PFSK-1 (cell line): ENCODE results near the gene ZCCHC10.

Source experiments
- POLR2AphosphoS5 ChIP-seq: IDR thresholded peaks from 2 replicates; pipeline ENCODE4 v1.6.1; 2012; ENCODE audit warnings: low read depth, mild to moderate bottlenecking, control low read depth, low read length, moderate library complexity
- SIN3A ChIP-seq: IDR thresholded peaks from 2 replicates; pipeline ENCODE4 v1.6.1; 2012; ENCODE audit warnings: mild to moderate bottlenecking, low read length, moderate library complexity, borderline replicate concordance; ENCODE audit not compliant: insufficient read depth
- TF ChIP-seq, protein P1 (sequence below), 2 experiments: IDR thresholded peaks; 2 replicates each; pipeline versions ENCODE4 v1.6.1 to v1.8.0; 2011 to 2012; ENCODE audit warnings: low read depth in 2 of 2, low read length in 2 of 2, control low read depth in 1 of 2, inconsistent platforms in 1 of 2, mild to moderate bottlenecking in 1 of 2, moderate library complexity in 1 of 2; ENCODE audit not compliant: insufficient read depth in 1 of 2

DNA sequence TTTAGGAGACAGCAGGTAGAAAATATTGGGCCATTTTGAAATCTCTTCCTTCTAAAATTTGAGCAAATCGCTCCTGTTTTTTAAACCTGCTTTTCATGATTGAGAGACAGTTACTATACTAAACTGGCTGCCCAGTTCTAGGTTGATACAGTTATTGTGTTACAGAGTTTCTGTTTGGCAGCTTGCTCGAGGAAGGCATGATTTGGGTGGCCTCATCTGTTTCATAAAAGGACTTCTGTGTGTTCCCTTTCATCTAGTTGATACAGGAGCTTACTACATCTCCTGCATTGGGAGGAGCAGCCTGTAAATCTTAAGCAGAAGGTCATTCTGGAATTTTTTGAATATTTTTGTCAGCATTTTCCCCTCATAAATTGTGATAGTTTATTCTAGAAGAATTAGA is 39.7 kb upstream of the ZCCHC10 start:
- TF ChIP-seq POLR2AphosphoS5, result no peak
- TF ChIP-seq, protein P1, sequence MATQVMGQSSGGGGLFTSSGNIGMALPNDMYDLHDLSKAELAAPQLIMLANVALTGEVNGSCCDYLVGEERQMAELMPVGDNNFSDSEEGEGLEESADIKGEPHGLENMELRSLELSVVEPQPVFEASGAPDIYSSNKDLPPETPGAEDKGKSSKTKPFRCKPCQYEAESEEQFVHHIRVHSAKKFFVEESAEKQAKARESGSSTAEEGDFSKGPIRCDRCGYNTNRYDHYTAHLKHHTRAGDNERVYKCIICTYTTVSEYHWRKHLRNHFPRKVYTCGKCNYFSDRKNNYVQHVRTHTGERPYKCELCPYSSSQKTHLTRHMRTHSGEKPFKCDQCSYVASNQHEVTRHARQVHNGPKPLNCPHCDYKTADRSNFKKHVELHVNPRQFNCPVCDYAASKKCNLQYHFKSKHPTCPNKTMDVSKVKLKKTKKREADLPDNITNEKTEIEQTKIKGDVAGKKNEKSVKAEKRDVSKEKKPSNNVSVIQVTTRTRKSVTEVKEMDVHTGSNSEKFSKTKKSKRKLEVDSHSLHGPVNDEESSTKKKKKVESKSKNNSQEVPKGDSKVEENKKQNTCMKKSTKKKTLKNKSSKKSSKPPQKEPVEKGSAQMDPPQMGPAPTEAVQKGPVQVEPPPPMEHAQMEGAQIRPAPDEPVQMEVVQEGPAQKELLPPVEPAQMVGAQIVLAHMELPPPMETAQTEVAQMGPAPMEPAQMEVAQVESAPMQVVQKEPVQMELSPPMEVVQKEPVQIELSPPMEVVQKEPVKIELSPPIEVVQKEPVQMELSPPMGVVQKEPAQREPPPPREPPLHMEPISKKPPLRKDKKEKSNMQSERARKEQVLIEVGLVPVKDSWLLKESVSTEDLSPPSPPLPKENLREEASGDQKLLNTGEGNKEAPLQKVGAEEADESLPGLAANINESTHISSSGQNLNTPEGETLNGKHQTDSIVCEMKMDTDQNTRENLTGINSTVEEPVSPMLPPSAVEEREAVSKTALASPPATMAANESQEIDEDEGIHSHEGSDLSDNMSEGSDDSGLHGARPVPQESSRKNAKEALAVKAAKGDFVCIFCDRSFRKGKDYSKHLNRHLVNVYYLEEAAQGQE (IDR thresholded peaks at IDR 0.05; ENCODE audit: insufficient read depth in 1 of 2, low read depth in 2 of 2, low read length in 2 of 2), result no peak
- TF ChIP-seq SIN3A, result no peak
